Karpas-422 (cell line): ENCODE results near the gene RARRES1. TPM values are rescaled to one million over a fixed set of nuclear protein-coding genes. Genes with fewer than 3 reads are reported as not detected.
"Not testable (repeated sequence)": the region's sequence is repeated elsewhere in the genome, so short reads cannot be mapped to it uniquely, and the experiment has no call there.

Source experiments
- DNase-seq: peaks from one replicate; pipeline ENCODE4 v3.0.0-alpha.2; 2015
- H2AFZ ChIP-seq: fragments of 200-600 bp; sonication (generic); 2 replicates; pipeline ENCODE4 v1.6.1; 2014; ENCODE audit warnings: antibody characterized with exemption, low read length, mixed read lengths
- H3K27ac ChIP-seq: fragments of 200-600 bp; sonication (generic); 2 replicates; pipeline ENCODE4 v1.5.1; 2014; ENCODE audit warnings: mild to moderate bottlenecking, low read length, moderate library complexity
- H3K27me3 ChIP-seq: fragments of 200-600 bp; sonication (generic); 2 replicates; pipeline ENCODE4 v1.6.1; 2014; ENCODE audit warnings: low read length, mixed read lengths
- H3K36me3 ChIP-seq: fragments of 200-600 bp; sonication (generic); 2 replicates; pipeline ENCODE4 v1.6.1; 2014; ENCODE audit warnings: low read length, mixed read lengths; ENCODE audit not compliant: insufficient read depth
- H3K4me1 ChIP-seq: fragments of 200-600 bp; sonication (generic); 2 replicates; pipeline ENCODE4 v1.6.1; 2014; ENCODE audit warnings: mild to moderate bottlenecking, low read length, mixed read lengths
- H3K4me2 ChIP-seq: fragments of 200-600 bp; sonication (generic); 2 replicates; pipeline ENCODE4 v1.6.1; 2014; ENCODE audit warnings: low read length, low read depth, mild to moderate bottlenecking; ENCODE audit not compliant: poor library complexity, severe bottlenecking
- H3K4me3 ChIP-seq: fragments of 200-600 bp; sonication (generic); 2 replicates; pipeline ENCODE4 v1.5.1; 2014; ENCODE audit warnings: mild to moderate bottlenecking, antibody characterized with exemption, low read length, mixed read lengths
- H3K79me2 ChIP-seq: fragments of 200-600 bp; sonication (generic); 2 replicates; pipeline ENCODE4 v1.6.1; 2014; ENCODE audit warnings: mild to moderate bottlenecking, low read length, mixed read lengths
- H3K9ac ChIP-seq: fragments of 200-600 bp; sonication (generic); 2 replicates; pipeline ENCODE4 v1.6.0; 2014; ENCODE audit warnings: low read length
- H3K9me2 ChIP-seq: fragments of 200-600 bp; sonication (generic), shearing (Covaris generic); replicated peaks from 2 replicates; pipeline ENCODE4 v1.6.0; 2014; ENCODE audit warnings: mild to moderate bottlenecking, low read length, moderate library complexity; ENCODE audit not compliant: insufficient read depth
- H3K9me3 ChIP-seq: fragments of 300-700, 200-600 bp; sonication (generic); 2 replicates; pipeline ENCODE4 v1.6.1; 2014; ENCODE audit warnings: low read length, mixed read lengths
- H4K20me1 ChIP-seq: fragments of 200-600 bp; sonication (generic); 2 replicates; pipeline ENCODE4 v1.6.1; 2014; ENCODE audit warnings: mild to moderate bottlenecking, antibody characterized with exemption, low read length, low read depth; ENCODE audit not compliant: insufficient read depth
- total RNA-seq: library from RNA; depleted of rRNA; stranded (reverse); fragments of >200 nt; shearing (Covaris generic); gene quantifications from 2 replicates; pipeline ENCODE4 v1.2.3, GENCODE V29; 2014; ENCODE audit warnings: low replicate concordance

RARRES1 gene
- total RNA-seq, 1 experiment from 2014 or later: not detected

GRCh38 chr3:158709666-158710083 lies 22.6 kb downstream of the RARRES1 start:
- H4K20me1 ChIP-seq: no peaks in the 10 kb centered on the region
- no peaks in the 10 kb centered on the region; the same call in 1 of the 2 replicates for H3K36me3 ChIP-seq
- DNase-seq: no peak
- no peak overlapping the region for H3K4me2 ChIP-seq
- H3K9me3 ChIP-seq: no peaks in the 10 kb centered on the region
- no peaks in the 10 kb centered on the region for H3K4me1 ChIP-seq
- no peak overlapping the region for H3K9ac ChIP-seq
- peaks cover 5% of the 10 kb centered on the region for H3K79me2 ChIP-seq
- H3K27me3 ChIP-seq: no peaks in the 10 kb centered on the region
- H3K9me2 ChIP-seq: no peaks in the 10 kb centered on the region
- H2AFZ ChIP-seq: no peak overlapping the region
- H3K27ac ChIP-seq: no peak overlapping the region
- H3K4me3 ChIP-seq: no peak overlapping the region

DNA sequence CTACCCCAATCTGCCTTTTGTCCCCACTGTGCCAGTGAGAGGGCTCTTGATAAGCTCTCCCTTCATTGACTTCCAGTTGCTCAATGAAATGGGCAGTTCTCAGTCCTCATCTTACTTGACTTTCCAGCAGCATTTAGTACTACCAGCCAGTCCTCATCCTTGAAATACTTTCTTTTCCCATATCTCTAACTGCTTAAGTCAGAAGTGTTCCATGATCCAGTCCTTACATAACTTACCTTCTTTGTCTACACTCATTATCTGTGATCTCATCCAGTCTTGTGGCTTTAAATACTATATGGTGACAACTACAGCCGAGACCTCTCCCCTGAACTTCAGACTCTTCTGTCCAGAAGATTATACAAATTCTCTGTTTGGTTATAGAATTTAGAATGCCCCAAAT lies 28.7 kb downstream of the RARRES1 start:
- H2AFZ ChIP-seq: no peak overlapping the region
- H3K9ac ChIP-seq: no peak overlapping the region
- H3K27me3 ChIP-seq: no peaks in the 10 kb centered on the region
- H3K9me2 ChIP-seq: no peaks in the 10 kb centered on the region
- no peak overlapping the region for H3K4me3 ChIP-seq
- no peaks in the 10 kb centered on the region for H4K20me1 ChIP-seq
- peaks cover 36% of the 10 kb centered on the region for H3K79me2 ChIP-seq
- no peaks in the 10 kb centered on the region for H3K4me1 ChIP-seq
- H3K9me3 ChIP-seq: no peaks in the 10 kb centered on the region
- H3K27ac ChIP-seq: no peak overlapping the region
- DNase-seq: no peak
- H3K36me3 ChIP-seq: no peaks in the 10 kb centered on the region; the same call in 1 of the 2 replicates
- no peak overlapping the region for H3K4me2 ChIP-seq

DNA sequence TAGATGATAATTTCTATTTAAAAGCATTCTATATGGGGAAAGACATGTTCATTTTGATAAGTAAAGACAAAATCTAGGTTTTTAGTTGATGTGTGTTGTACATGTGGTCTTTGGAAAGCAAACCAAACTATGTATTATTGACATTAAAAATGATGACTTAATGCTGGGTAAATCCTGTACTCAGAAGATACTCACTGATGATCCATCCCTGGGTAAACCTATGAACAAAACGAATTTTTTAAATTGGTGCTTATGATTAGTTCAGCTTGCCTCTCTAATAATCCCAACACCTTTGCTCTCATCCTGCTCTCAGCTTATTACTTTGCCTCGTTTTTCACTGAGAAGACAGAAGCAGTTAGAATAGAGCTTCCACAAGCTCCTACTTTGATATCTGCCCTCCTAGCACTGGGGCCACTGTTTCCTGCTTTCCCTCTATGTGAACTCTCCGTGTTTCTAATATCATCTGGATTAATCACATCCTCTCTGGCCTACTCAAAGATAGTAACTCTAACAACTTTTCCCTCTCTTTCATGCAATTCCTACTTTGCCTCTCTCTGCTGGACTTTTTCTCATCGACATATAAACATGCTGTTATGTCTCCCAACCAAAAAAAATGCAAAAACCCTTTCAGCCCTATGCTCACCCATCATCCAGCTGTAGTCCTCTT lies 29.3 kb downstream of the RARRES1 start:
- Histone ChIP-seq H3K27ac (no peak overlapping the region), H3K9ac (no peak overlapping the region), H3K9me3 (no peaks in the 10 kb centered on the region), H3K4me1 (no peaks in the 10 kb centered on the region), H3K27me3 (no peaks in the 10 kb centered on the region), H3K79me2 (peaks cover 41% of the 10 kb centered on the region), H2AFZ (no peak overlapping the region), H4K20me1 (no peaks in the 10 kb centered on the region), H3K9me2 (no peaks in the 10 kb centered on the region), H3K36me3 (no peaks in the 10 kb centered on the region; the same call in 1 of the 2 replicates), H3K4me3 (no peak overlapping the region), H3K4me2 (no peak overlapping the region)
- DNase-seq: no peak

DNA sequence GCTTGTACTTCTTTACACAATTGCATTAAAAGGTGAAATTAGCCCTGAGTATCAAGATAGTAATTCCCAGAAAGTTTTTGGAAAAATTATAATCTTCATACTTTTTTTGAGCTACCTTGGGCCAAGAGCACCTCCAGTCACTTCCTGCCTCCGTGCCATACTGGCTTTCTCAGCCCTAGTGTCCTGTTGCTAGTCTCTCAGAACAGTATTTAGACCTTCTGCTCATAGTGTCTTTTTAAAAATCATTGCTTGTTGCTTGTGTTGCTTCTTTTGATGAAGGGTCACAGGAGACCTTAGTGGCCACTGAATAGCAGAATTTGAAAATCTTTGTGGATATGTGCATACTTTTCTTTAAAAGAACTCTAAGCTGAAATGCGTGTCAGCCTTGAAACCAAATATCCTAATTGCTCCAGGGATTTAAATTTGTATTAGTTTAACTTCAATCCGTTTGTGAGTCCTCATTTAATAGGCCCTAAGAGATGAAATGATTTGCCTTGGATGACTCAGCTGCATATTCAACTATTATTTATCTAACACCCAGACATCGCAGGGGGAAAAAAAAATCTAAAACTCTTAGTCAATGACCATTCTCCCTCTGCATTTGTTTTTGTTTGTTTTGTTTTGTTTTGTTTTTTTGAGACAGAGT lies 30.7 kb downstream of the RARRES1 start:
- Histone ChIP-seq H3K4me2 (no peak overlapping the region), H3K27ac (no peak overlapping the region), H3K36me3 (no peaks in the 10 kb centered on the region; the same call in 1 of the 2 replicates), H3K9me2 (no peaks in the 10 kb centered on the region), H3K27me3 (no peaks in the 10 kb centered on the region), H3K9ac (no peak overlapping the region), H3K79me2 (peaks cover 47% of the 10 kb centered on the region), H2AFZ (no peak overlapping the region), H4K20me1 (no peaks in the 10 kb centered on the region), H3K9me3 (no peaks in the 10 kb centered on the region), H3K4me1 (no peaks in the 10 kb centered on the region), H3K4me3 (no peak overlapping the region)
- no peak for DNase-seq

DNA sequence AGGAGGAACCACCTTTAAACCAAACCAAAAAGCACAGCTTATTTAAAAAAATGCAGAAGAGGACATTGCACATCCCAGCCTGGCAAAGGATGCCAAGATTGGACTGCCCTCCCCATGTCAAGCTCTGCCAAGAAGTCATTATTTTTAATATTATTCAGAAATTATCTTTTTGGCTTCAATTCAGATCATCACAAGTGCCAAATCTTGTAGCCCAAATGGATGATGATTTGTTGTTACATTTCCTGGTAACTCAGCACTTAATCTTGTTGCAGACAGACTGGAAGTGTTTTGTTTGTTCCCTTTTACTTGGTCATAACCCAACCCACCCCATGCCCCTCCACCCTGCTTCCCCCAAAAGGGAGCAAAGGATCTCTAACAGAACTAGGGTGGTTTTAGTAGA lies 31.7 kb downstream of the RARRES1 start:
- H3K9ac ChIP-seq: no peak overlapping the region
- H3K36me3 ChIP-seq: no peaks in the 10 kb centered on the region; the same call in 1 of the 2 replicates
- H3K4me2 ChIP-seq: no peak overlapping the region
- no peak overlapping the region for H3K27ac ChIP-seq
- H3K27me3 ChIP-seq: no peaks in the 10 kb centered on the region
- H2AFZ ChIP-seq: no peak overlapping the region
- no peak overlapping the region for H3K4me3 ChIP-seq
- no peaks in the 10 kb centered on the region for H3K9me3 ChIP-seq
- H3K79me2 ChIP-seq: peaks cover 47% of the 10 kb centered on the region
- DNase-seq: no peak
- no peaks in the 10 kb centered on the region for H4K20me1 ChIP-seq
- H3K4me1 ChIP-seq: no peaks in the 10 kb centered on the region
- no peaks in the 10 kb centered on the region for H3K9me2 ChIP-seq

GRCh38 chr3:158696618-158697017 lies 35.6 kb downstream of the RARRES1 start:
- Histone ChIP-seq H3K4me2 (no peak overlapping the region), H4K20me1 (no peaks in the 10 kb centered on the region), H3K9me3 (no peaks in the 10 kb centered on the region), H3K36me3 (peaks cover 24% of the 10 kb centered on the region), H3K4me3 (no peak overlapping the region), H3K4me1 (no peaks in the 10 kb centered on the region), H3K27ac (no peak overlapping the region), H3K27me3 (no peaks in the 10 kb centered on the region), H2AFZ (no peak overlapping the region), H3K79me2 (peaks cover 34% of the 10 kb centered on the region), H3K9ac (no peak overlapping the region), H3K9me2 (no peaks in the 10 kb centered on the region)
- no peak for DNase-seq

DNA sequence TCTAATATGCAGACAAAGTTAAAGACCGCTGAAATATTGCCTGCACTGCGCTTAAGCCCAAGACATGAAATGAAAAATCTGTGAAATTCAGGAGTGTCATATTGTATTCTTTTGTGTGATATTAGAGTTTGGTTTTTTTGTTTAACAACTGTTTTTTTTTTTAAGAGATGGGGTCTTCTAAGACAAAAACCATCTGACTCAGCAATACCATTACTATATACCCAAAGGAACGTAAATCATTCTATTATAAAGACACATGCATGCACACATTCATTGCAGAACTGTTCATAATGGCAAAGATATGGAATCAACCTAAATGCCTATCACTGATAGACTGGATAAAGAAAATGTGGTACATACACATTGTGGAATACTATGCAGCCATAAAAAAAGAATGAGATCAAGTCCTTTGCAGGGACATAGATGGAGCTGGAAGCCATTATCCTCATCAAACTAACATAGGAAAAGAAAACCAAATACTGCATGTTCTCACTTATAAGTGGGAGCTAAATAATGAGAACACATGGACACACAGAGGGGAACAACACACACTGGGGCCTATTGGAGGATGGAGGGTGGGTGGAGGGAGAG lies 38.3 kb downstream of the RARRES1 start:
- H3K36me3 ChIP-seq: peaks cover 38% of the 10 kb centered on the region
- not testable (repeated sequence) for DNase-seq, H2AFZ ChIP-seq

DNA sequence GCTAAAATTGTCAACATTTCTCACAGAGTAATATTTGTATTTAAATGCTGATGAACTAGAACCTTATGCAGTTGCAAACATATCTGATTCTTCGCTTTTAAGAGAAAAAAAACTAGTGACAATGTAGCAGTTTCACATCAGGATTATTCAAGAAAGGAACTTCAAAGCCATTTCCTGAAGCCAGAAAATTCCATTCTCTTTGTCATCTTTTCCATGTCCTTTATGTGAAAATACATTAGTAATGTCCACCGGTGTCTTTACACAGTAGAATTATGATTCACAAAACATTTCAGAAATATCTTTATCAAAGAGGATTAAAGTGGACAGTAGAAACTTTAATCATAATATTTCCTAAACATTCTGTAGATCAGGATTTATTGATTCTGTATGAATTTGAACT lies 47.1 kb downstream of the RARRES1 start:
- Histone ChIP-seq H3K4me3 (no peak overlapping the region), H4K20me1 (no peaks in the 10 kb centered on the region), H3K9ac (no peak overlapping the region), H2AFZ (no peak overlapping the region), H3K79me2 (peaks cover 14% of the 10 kb centered on the region), H3K9me3 (no peaks in the 10 kb centered on the region), H3K4me2 (no peak overlapping the region), H3K36me3 (peaks cover 8% of the 10 kb centered on the region; the same call in 1 of the 2 replicates), H3K27ac (no peak overlapping the region), H3K9me2 (no peaks in the 10 kb centered on the region), H3K27me3 (no peaks in the 10 kb centered on the region), H3K4me1 (no peaks in the 10 kb centered on the region)
- no peak for DNase-seq

More for the DNA sequence above, 38.3 kb downstream of the RARRES1 start:
- not testable (repeated sequence) for H3K9me3 ChIP-seq, H3K9ac ChIP-seq, H3K27ac ChIP-seq, H3K4me3 ChIP-seq, H3K4me1 ChIP-seq, H3K9me2 ChIP-seq, H3K4me2 ChIP-seq, H4K20me1 ChIP-seq, H3K27me3 ChIP-seq
- peaks cover 22% of the 10 kb centered on the region for H3K79me2 ChIP-seq
